HepG2 (cell line): Measurements from ENCODE around the gene SYNJ2. TPM values are rescaled to one million over a fixed set of nuclear protein-coding genes. Genes with fewer than 3 reads are reported as not detected.

ENCODE experiments used
- CHD2 ChIP-seq: IDR thresholded peaks from 2 replicates; pipeline ENCODE4 v1.6.1; 2011; ENCODE audit warnings: low read depth, low read length, improper control_type of control experiment
- HNF1B ChIP-seq: sonication (generic); formaldehyde crosslinking; IDR thresholded peaks from 2 replicates; pipeline ENCODE4 v1.5.1; 2020; ENCODE audit warnings: mild to moderate bottlenecking, moderate library complexity, missing genetic modification reagents
- KDM2A ChIP-seq: sonication (generic); formaldehyde crosslinking; IDR thresholded peaks from 2 replicates; pipeline ENCODE4 v1.4.0; 2020; ENCODE audit warnings: low read depth, missing genetic modification reagents, borderline replicate concordance
- LBX2 ChIP-seq: sonication (generic); formaldehyde crosslinking; IDR thresholded peaks from 2 replicates; pipeline ENCODE4 v1.5.0; 2020; ENCODE audit warnings: missing genetic modification reagents, mild to moderate bottlenecking, borderline replicate concordance
- POLR2AphosphoS2 ChIP-seq: IDR thresholded peaks from 2 replicates; pipeline ENCODE4 v1.6.1; 2011; ENCODE audit warnings: low read depth, low read length, improper control_type of control experiment
- REXO4 ChIP-seq: sonication (generic); formaldehyde crosslinking; IDR thresholded peaks from 2 replicates; pipeline ENCODE4 v1.8.0; 2022; ENCODE audit warnings: missing genetic modification reagents, mild to moderate bottlenecking, borderline replicate concordance
- SMARCE1 ChIP-seq: fragments of 450-650 bp; IDR thresholded peaks from 2 replicates; pipeline ENCODE4 v1.6.1; 2017; ENCODE audit warnings: borderline replicate concordance
- THAP11 ChIP-seq: IDR thresholded peaks from 2 replicates; pipeline ENCODE4 v1.6.1; 2016; ENCODE audit warnings: missing biosample characterization, missing genetic modification reagents
- ZBTB25 ChIP-seq: IDR thresholded peaks from 2 replicates; pipeline ENCODE4 v1.6.1; 2018; ENCODE audit warnings: missing genetic modification reagents
- ZFYVE20 ChIP-seq: sonication (generic); formaldehyde crosslinking; IDR thresholded peaks from 2 replicates; pipeline ENCODE4 v1.8.0; 2023; ENCODE audit warnings: low read depth, mild to moderate bottlenecking, moderate library complexity, missing genetic modification reagents, borderline replicate concordance
- ZNF225 ChIP-seq: sonication (generic); formaldehyde crosslinking; IDR thresholded peaks from 2 replicates; pipeline ENCODE4 v1.4.0; 2020; ENCODE audit warnings: mild to moderate bottlenecking, missing genetic modification reagents
- ZNF24 ChIP-seq: fragments of 450-650 bp; IDR thresholded peaks from 2 replicates; pipeline ENCODE4 v1.6.1; 2017; ENCODE audit warnings: antibody characterized with exemption, mild to moderate bottlenecking
- ZNF350 ChIP-seq: sonication (generic); formaldehyde crosslinking; IDR thresholded peaks from 2 replicates; pipeline ENCODE4 v1.4.0; 2020; ENCODE audit warnings: mild to moderate bottlenecking, low read depth, missing genetic modification reagents, borderline replicate concordance
- ZNF572 ChIP-seq: sonication (generic); formaldehyde crosslinking; IDR thresholded peaks from 2 replicates; pipeline ENCODE4 v1.5.1; 2020; ENCODE audit warnings: mild to moderate bottlenecking, missing genetic modification reagents
- ZNF687 ChIP-seq: sonication (generic); formaldehyde crosslinking; IDR thresholded peaks from 2 replicates; pipeline ENCODE4 v1.5.1; 2020; ENCODE audit warnings: mild to moderate bottlenecking, missing genetic modification reagents, moderate library complexity
- ZNF710 ChIP-seq: sonication (generic); formaldehyde crosslinking; IDR thresholded peaks from 2 replicates; pipeline ENCODE4 v1.5.0; 2020; ENCODE audit warnings: mild to moderate bottlenecking, missing genetic modification reagents, borderline replicate concordance
- ZNF772 ChIP-seq: sonication (generic); formaldehyde crosslinking; IDR thresholded peaks from 2 replicates; pipeline ENCODE4 v1.5.0; 2020; ENCODE audit warnings: mild to moderate bottlenecking, missing genetic modification reagents
- ZSCAN29 ChIP-seq: sonication (generic); formaldehyde crosslinking; conservative IDR thresholded peaks from 2 replicates; pipeline ENCODE4 v1.4.0; 2020; ENCODE audit warnings: mild to moderate bottlenecking, missing genetic modification reagents
- polyA plus RNA-seq, 8 experiments: library from polyadenylated mRNA; depleted of rRNA in 3 of 8; stranded (reverse) in 7 of 8; unstranded in 1 of 8; fragments of >200 nt; fragmentation: Illumina TruSeq in 4 of 8; extraction: Trizol in 4 of 8; gene quantifications; 2 replicates each; pipeline versions ENCODE4 v1.2.1 to v1.2.3, GENCODE V29; 2011 to 2016; ENCODE audit warnings: low read depth in 4 of 8, missing spikeins in 1 of 8, mixed read lengths in 1 of 8; ENCODE audit not compliant: insufficient read depth in 1 of 8
- total RNA-seq, 5 experiments: library from RNA; depleted of rRNA; stranded (reverse); fragments of >200 nt; fragmentation: Illumina TruSeq; extraction: Trizol; gene quantifications; 2 replicates each; pipeline ENCODE4 v1.2.3, GENCODE V29; 2016; ENCODE audit warnings: low read depth in 1 of 5

The SYNJ2 gene
- total and polyA plus RNA-seq, 2 of the 13 experiments (the other 11 are each of a cell fraction or from before 2014, with no cell fraction given) = 39.1 to 57.6 TPM

DNA sequence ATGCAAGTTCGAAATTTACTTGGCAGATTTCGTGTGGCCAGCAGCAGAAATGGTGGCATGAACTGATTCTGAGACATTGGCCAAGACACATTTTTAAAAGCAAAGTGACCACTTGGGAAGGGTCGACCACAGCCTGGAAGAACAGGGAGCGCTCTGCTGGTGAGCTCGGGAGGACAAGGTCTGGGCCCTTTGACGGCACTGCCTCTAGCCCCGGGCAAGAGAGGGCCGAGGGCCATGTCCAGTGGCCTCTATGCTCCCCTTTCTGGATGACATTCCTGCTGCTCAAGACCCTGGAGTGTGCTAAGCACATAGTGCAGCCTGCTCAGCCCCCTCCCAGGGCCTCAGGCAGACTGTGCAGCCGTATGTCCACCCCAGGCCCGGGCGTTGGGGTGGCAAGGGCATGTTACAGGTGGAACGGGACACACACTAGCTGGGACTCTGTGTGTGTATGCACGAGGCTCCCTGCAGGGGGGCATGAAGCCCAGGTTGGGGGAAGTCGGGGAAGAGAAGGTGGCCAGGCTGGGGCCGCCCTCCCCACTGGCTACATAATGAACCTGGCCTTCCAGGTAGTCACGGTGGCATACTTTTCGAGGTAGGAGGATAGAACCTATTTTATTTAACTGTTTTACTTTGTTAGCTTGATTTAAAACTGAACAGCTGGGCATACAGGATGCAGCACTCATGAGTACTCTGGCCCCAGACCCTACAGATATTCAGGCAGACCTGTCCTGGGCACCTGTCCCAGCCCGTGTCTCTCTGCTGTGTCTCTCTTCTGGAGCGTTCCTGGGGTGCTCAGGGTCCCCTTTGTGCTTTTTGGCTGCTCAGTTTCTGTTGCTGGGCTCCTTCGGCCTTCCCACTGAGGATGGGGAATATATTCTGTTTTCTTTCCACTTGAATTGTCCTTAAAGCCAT lies 6.4 kb downstream of the SYNJ2 start (continued):
- peak; percentile 34; the same call in 1 of the 2 replicates for TF ChIP-seq POLR2AphosphoS2
- no peak for TF ChIP-seq ZBTB25 (CRISPR knock-in tag)
- peak; percentile 55; the same call in 1 of the 2 replicates for TF ChIP-seq ZFYVE20 (CRISPR knock-in tag)
- TF ChIP-seq ZNF572 = peak; percentile 87; the same call in 1 of the 2 replicates
- TF ChIP-seq SMARCE1 = no peak
- 0 out of 2 replicates have a peak, but pooled peaks have one; percentile 18 for TF ChIP-seq HNF1B
- peak; percentile 70 for TF ChIP-seq ZNF687
- 0 out of 2 replicates have a peak, but pooled peaks have one; percentile 50 for TF ChIP-seq ZNF225 (CRISPR knock-in tag)
- TF ChIP-seq THAP11 (CRISPR knock-in tag) = no peak
- TF ChIP-seq ZNF24 = no peak
- no peak for TF ChIP-seq KDM2A (CRISPR knock-in tag)
- TF ChIP-seq ZNF350 (CRISPR knock-in tag) = 0 out of 2 replicates have a peak, but pooled peaks have one; percentile 46
- TF ChIP-seq REXO4 (CRISPR knock-in tag) = 0 out of 2 replicates have a peak, but pooled peaks have one; percentile 14
- no peak for TF ChIP-seq ZNF710 (CRISPR knock-in tag)
- TF ChIP-seq ZNF772 = 0 out of 2 replicates have a peak, but pooled peaks have one; percentile 12
- no peak for TF ChIP-seq ZSCAN29 (CRISPR knock-in tag)
- 0 out of 2 replicates have a peak, but pooled peaks have one; percentile 63 for TF ChIP-seq LBX2 (CRISPR knock-in tag)
- no peak for TF ChIP-seq CHD2
